Loucy (cell line): Measurements from ENCODE around the gene IDH2.

ENCODE experiments used
- H2AFZ ChIP-seq: fragments of 200-600 bp; sonication (generic); 2 replicates; pipeline ENCODE4 v1.6.0; 2016; ENCODE audit warnings: antibody characterized with exemption, mild to moderate bottlenecking, low read length, moderate library complexity
- H3F3A ChIP-seq: fragments of 200-600 bp; 2 replicates; pipeline ENCODE4 v1.6.0; 2016; ENCODE audit warnings: antibody characterized with exemption, low read depth, mild to moderate bottlenecking
- H3K27me3 ChIP-seq: fragments of 200-600 bp; sonication (generic); 2 replicates; pipeline ENCODE4 v1.6.1; 2014; ENCODE audit warnings: low read length, mild to moderate bottlenecking; ENCODE audit not compliant: insufficient read depth, poor library complexity, severe bottlenecking
- H3K36me3 ChIP-seq: fragments of 200-600 bp; sonication (generic); 2 replicates; pipeline ENCODE4 v1.6.1; 2016; ENCODE audit warnings: low read length; ENCODE audit not compliant: insufficient read depth
- H3K4me1 ChIP-seq: fragments of 200-600 bp; sonication (generic); 2 replicates; pipeline ENCODE4 v1.5.1; 2014; ENCODE audit warnings: low read length, mild to moderate bottlenecking; ENCODE audit not compliant: insufficient read depth, poor library complexity, severe bottlenecking
- H3K4me2 ChIP-seq: fragments of 200-600 bp; sonication (generic); 2 replicates; pipeline ENCODE4 v1.6.0; 2014; ENCODE audit warnings: antibody characterized with exemption, low read length, low read depth, mild to moderate bottlenecking; ENCODE audit not compliant: poor library complexity, severe bottlenecking
- H3K4me3 ChIP-seq: fragments of 200-600 bp; sonication (generic); 2 replicates; pipeline ENCODE4 v1.5.1; 2014; ENCODE audit warnings: low read length, mild to moderate bottlenecking, mixed read lengths; ENCODE audit not compliant: poor library complexity, severe bottlenecking
- H3K79me2 ChIP-seq: fragments of 200-600 bp; sonication (generic); 2 replicates; pipeline ENCODE4 v1.6.1; 2014; ENCODE audit warnings: low read length; ENCODE audit not compliant: insufficient read depth
- H3K9ac ChIP-seq: fragments of 200-600 bp; sonication (generic); 2 replicates; pipeline ENCODE4 v1.6.0; 2014; ENCODE audit warnings: mild to moderate bottlenecking, low read depth, low read length, moderate library complexity; ENCODE audit not compliant: poor library complexity, severe bottlenecking
- H3K9me2 ChIP-seq: fragments of 200-600 bp; sonication (generic); replicated peaks from 2 replicates; pipeline ENCODE4 v1.6.1; 2016; ENCODE audit warnings: low read depth, low read length, mixed read lengths
- H3K9me3 ChIP-seq: fragments of 200-600 bp; sonication (generic); 2 replicates; pipeline ENCODE4 v1.6.1; 2014; ENCODE audit warnings: mild to moderate bottlenecking, antibody characterized with exemption, low read length, low read depth; ENCODE audit not compliant: insufficient read depth
- H4K20me1 ChIP-seq: fragments of 200-600 bp; sonication (generic); 2 replicates; pipeline ENCODE4 v1.6.0; 2014; ENCODE audit warnings: antibody characterized with exemption, low read length, mild to moderate bottlenecking; ENCODE audit not compliant: insufficient read depth, poor library complexity, severe bottlenecking
- EZH2phosphoT487 ChIP-seq: fragments of 200-600 bp; IDR thresholded peaks from 2 replicates; pipeline ENCODE4 v1.6.1; 2018; ENCODE audit warnings: antibody characterized with exemption, mild to moderate bottlenecking, moderate library complexity, borderline replicate concordance
- TF ChIP-seq, protein P1 (sequence below): fragments of 200-600 bp; sonication (generic); conservative IDR thresholded peaks from 2 replicates; pipeline ENCODE4 v1.5.1; 2014; ENCODE audit warnings: mild to moderate bottlenecking, antibody characterized with exemption, low read length

The IDH2 gene

GRCh38 chr15:90037511-90037860 lies 64.8 kb downstream of the IDH2 start:
- no peak overlapping the region for H3K4me3 ChIP-seq
- H3K9ac ChIP-seq, result peak overlapping the region; percentile 28
- H3K27me3 ChIP-seq, result no peaks in the 10 kb centered on the region
- H2AFZ ChIP-seq, result no peak overlapping the region
- no peak overlapping the region for H3K4me2 ChIP-seq
- H3K79me2 ChIP-seq, result peaks cover 72% of the 10 kb centered on the region
- H3K36me3 ChIP-seq, result no peaks in the 10 kb centered on the region
- peaks cover 4% of the 10 kb centered on the region; the same call in 1 of the 2 replicates for H3F3A ChIP-seq
- H3K9me2 ChIP-seq, result no peaks in the 10 kb centered on the region
- TF ChIP-seq, protein P1, sequence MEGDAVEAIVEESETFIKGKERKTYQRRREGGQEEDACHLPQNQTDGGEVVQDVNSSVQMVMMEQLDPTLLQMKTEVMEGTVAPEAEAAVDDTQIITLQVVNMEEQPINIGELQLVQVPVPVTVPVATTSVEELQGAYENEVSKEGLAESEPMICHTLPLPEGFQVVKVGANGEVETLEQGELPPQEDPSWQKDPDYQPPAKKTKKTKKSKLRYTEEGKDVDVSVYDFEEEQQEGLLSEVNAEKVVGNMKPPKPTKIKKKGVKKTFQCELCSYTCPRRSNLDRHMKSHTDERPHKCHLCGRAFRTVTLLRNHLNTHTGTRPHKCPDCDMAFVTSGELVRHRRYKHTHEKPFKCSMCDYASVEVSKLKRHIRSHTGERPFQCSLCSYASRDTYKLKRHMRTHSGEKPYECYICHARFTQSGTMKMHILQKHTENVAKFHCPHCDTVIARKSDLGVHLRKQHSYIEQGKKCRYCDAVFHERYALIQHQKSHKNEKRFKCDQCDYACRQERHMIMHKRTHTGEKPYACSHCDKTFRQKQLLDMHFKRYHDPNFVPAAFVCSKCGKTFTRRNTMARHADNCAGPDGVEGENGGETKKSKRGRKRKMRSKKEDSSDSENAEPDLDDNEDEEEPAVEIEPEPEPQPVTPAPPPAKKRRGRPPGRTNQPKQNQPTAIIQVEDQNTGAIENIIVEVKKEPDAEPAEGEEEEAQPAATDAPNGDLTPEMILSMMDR, result no peak
- TF ChIP-seq EZH2phosphoT487, result no peak
- H3K9me3 ChIP-seq, result no peaks in the 10 kb centered on the region
- no peaks in the 10 kb centered on the region for H4K20me1 ChIP-seq
- peaks cover 77% of the 10 kb centered on the region for H3K4me1 ChIP-seq

- H3K4me1 ChIP-seq, result peaks cover 82% of the 10 kb centered on the region
- H3K9me3 ChIP-seq, result no peaks in the 10 kb centered on the region
- no peak overlapping the region for H3K4me3 ChIP-seq
- no peak overlapping the region for H3K4me2 ChIP-seq
- H3K79me2 ChIP-seq, result peaks cover 74% of the 10 kb centered on the region
- H2AFZ ChIP-seq, result no peak overlapping the region
- no peaks in the 10 kb centered on the region for H4K20me1 ChIP-seq
- no peak overlapping the region for H3K9ac ChIP-seq
- peaks cover 4% of the 10 kb centered on the region; the same call in 1 of the 2 replicates for H3F3A ChIP-seq
- no peaks in the 10 kb centered on the region for H3K9me2 ChIP-seq
- no peaks in the 10 kb centered on the region for H3K27me3 ChIP-seq
- no peak for TF ChIP-seq EZH2phosphoT487
- TF ChIP-seq, protein P1, result no peak
- no peaks in the 10 kb centered on the region for H3K36me3 ChIP-seq
These were observed 65.3 kb downstream of the IDH2 start for GRCh38 chr15:90036806-90037510.

DNA sequence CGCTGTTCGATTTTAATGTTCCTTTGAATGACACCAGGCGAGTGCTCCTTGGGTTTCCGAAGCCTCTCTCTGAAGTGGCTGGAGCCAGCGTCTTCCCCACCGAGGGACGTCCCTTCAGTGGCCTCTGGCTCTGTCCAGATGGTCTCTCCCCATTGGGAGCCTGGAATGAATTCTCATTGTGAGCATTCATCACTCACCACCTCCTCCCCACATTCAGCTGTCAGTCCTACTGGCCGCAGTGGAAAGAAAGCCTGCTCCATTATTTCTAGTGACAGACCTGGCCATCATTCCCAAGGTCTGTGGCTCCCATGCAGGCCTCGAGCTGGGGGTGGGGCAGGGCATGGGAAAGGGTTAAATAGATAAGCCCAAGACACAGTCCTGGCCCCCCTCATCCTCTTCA lies 65.9 kb downstream of the IDH2 start:
- Histone ChIP-seq H3K9me3 (no peaks in the 10 kb centered on the region), H3K4me1 (peaks cover 88% of the 10 kb centered on the region), H3K9me2 (no peaks in the 10 kb centered on the region), H3K4me3 (no peak overlapping the region), H3K36me3 (no peaks in the 10 kb centered on the region), H3F3A (peaks cover 4% of the 10 kb centered on the region; the same call in 1 of the 2 replicates), H2AFZ (no peak overlapping the region), H3K27me3 (no peaks in the 10 kb centered on the region), H3K4me2 (no peak overlapping the region), H3K9ac (no peak overlapping the region), H3K79me2 (peaks cover 74% of the 10 kb centered on the region), H4K20me1 (no peaks in the 10 kb centered on the region)
- no peak for TF ChIP-seq EZH2phosphoT487
- TF ChIP-seq, protein P1, result no peak
